ENCODE results near the gene CACNA2D4. TPM values are rescaled to one million over a fixed set of nuclear protein-coding genes. Genes with fewer than 3 reads are reported as not detected.

The CACNA2D4 gene
- total RNA-seq, 1 donor from 2014 or later: not detected

- Histone ChIP-seq H3K27me3 (no peaks in the 10 kb centered on the region), H3K9me3 (no peaks in the 10 kb centered on the region), H3K27ac (no peak overlapping the region), H3K36me3 (no peaks in the 10 kb centered on the region), H3K4me1 (no peaks in the 10 kb centered on the region), H3K4me3 (no peak overlapping the region)
- DNase-seq (ENCODE audit: low spot score in 2 of 2): no peak
- no peak for TF ChIP-seq CTCF (IDR thresholded peaks at IDR 0.05)
- intact Hi-C loops (cut with DNase I): no loop called here
Observed at GRCh38 chr12:1878214-1878613, 40.2 kb downstream of the CACNA2D4 start.

GRCh38 chr12:1877169-1877878 is 41.1 kb downstream of the CACNA2D4 start:
- DNase-seq (ENCODE audit: low spot score in 2 of 2): no peak
- H3K27me3 ChIP-seq: no peaks in the 10 kb centered on the region
- no peaks in the 10 kb centered on the region for H3K36me3 ChIP-seq
- TF ChIP-seq CTCF (IDR thresholded peaks at IDR 0.05): no peak
- H3K27ac ChIP-seq: no peak overlapping the region
- H3K4me1 ChIP-seq: no peaks in the 10 kb centered on the region
- H3K4me3 ChIP-seq: no peak overlapping the region
- no peaks in the 10 kb centered on the region for H3K9me3 ChIP-seq
- intact Hi-C loops (cut with DNase I): no loop called here

- no peaks in the 10 kb centered on the region for H3K4me1 ChIP-seq
- no peaks in the 10 kb centered on the region for H3K27me3 ChIP-seq
- no peak overlapping the region for H3K4me3 ChIP-seq
- H3K27ac ChIP-seq: no peak overlapping the region
- intact Hi-C loops (cut with DNase I): no loop called here
- H3K36me3 ChIP-seq: no peaks in the 10 kb centered on the region
- no peak for TF ChIP-seq CTCF (IDR thresholded peaks at IDR 0.05)
- DNase-seq (ENCODE audit: low spot score in 2 of 2): no peak
- H3K9me3 ChIP-seq: no peaks in the 10 kb centered on the region
Observed at GRCh38 chr12:1876086-1876485, 42.4 kb downstream of the CACNA2D4 start.

- no peaks in the 10 kb centered on the region for H3K9me3 ChIP-seq
- no peaks in the 10 kb centered on the region for H3K27me3 ChIP-seq
- DNase-seq (ENCODE audit: low spot score in 2 of 2): no peak
- intact Hi-C loops (cut with DNase I): no loop called here
- no peaks in the 10 kb centered on the region for H3K4me1 ChIP-seq
- no peak for TF ChIP-seq CTCF (IDR thresholded peaks at IDR 0.05)
- H3K27ac ChIP-seq: no peak overlapping the region
- no peaks in the 10 kb centered on the region for H3K36me3 ChIP-seq
- H3K4me3 ChIP-seq: no peak overlapping the region
Observed at GRCh38 chr12:1875608-1876007, 42.8 kb downstream of the CACNA2D4 start.

GRCh38 chr12:1873531-1874510 is 44.6 kb downstream of the CACNA2D4 start:
- intact Hi-C loops (cut with DNase I): no loop called here

More at GRCh38 chr12:1873531-1874510, 44.6 kb downstream of the CACNA2D4 start:
- no peak for TF ChIP-seq CTCF (IDR thresholded peaks at IDR 0.05)
- Histone ChIP-seq H3K4me3 (no peak overlapping the region), H3K27ac (no peak overlapping the region), H3K36me3 (no peaks in the 10 kb centered on the region), H3K4me1 (no peaks in the 10 kb centered on the region), H3K27me3 (no peaks in the 10 kb centered on the region), H3K9me3 (no peaks in the 10 kb centered on the region)
- DNase-seq (ENCODE audit: low spot score in 2 of 2): no peak

All from ascending aorta (tissue), 2 donors.